ENCODE data around the gene USP54.

GRCh38 chr10:73545357-73545756 is 45.8 kb downstream of the USP54 start:
- TF ChIP-seq CTCF (IDR thresholded peaks at IDR 0.05) (no peak), POLR2A (IDR thresholded peaks at IDR 0.05) (no peak)

Measured in thyroid gland (tissue), 4 donors.